Neural progenitor cell (in vitro differentiated cells): ENCODE results near the gene GAREM2. TPM values are rescaled to one million over a fixed set of nuclear protein-coding genes. Genes with fewer than 3 reads are reported as not detected.

Experiments
- DNase-seq: peaks from one replicate; pipeline ENCODE4 v3.0.0-alpha.2; 2016; ENCODE audit warnings: low spot score
- H2AFZ ChIP-seq: fragments of 200-600 bp; sonication (generic); replicated peaks from 2 replicates; pipeline ENCODE4 v1.6.1; 2016; ENCODE audit warnings: antibody characterized with exemption
- H3F3A ChIP-seq: fragments of 200-600 bp; sonication (generic); 2 replicates; pipeline ENCODE4 v1.6.1; 2016; ENCODE audit warnings: antibody characterized with exemption, low read depth
- H3K27ac ChIP-seq: fragments of 200-600 bp; sonication (generic); 2 replicates; pipeline ENCODE4 v1.5.1; 2016; ENCODE audit warnings: mild to moderate bottlenecking
- H3K27me3 ChIP-seq: fragments of 200-600 bp; sonication (generic); 2 replicates; pipeline ENCODE4 v1.6.1; 2016; ENCODE audit warnings: mild to moderate bottlenecking, moderate library complexity
- H3K36me3 ChIP-seq: fragments of 200-600 bp; sonication (generic); 2 replicates; pipeline ENCODE4 v1.5.1; 2016
- H3K4me1 ChIP-seq: fragments of 200-600 bp; sonication (generic); 2 replicates; pipeline ENCODE4 v1.6.1; 2016; ENCODE audit warnings: mixed run types
- H3K4me2 ChIP-seq: fragments of 200-600 bp; sonication (generic); 2 replicates; pipeline ENCODE4 v1.6.1; 2016
- H3K4me3 ChIP-seq: fragments of 200-600 bp; sonication (generic); 2 replicates; pipeline ENCODE4 v1.5.1; 2016
- H3K79me2 ChIP-seq: fragments of 200-600 bp; sonication (generic); 2 replicates; pipeline ENCODE4 v1.6.1; 2016; ENCODE audit warnings: low read depth
- H3K9ac ChIP-seq: fragments of 200-600 bp; sonication (generic); 2 replicates; pipeline ENCODE4 v1.6.1; 2016
- H3K9me3 ChIP-seq: fragments of 200-600 bp; sonication (generic); 2 replicates; pipeline ENCODE4 v1.5.1; 2016; ENCODE audit warnings: low read depth
- H4K20me1 ChIP-seq: fragments of 200-600 bp; sonication (generic); 2 replicates; pipeline ENCODE4 v1.6.1; 2016; ENCODE audit warnings: low read depth
- H3K27ac Mint-ChIP-seq: 3 replicates; pipeline ENCODE4 v1.8.0; 2021; ENCODE audit warnings: mixed read lengths
- H3K27me3 Mint-ChIP-seq: 2 replicates; pipeline ENCODE4 v1.8.0; 2022; ENCODE audit warnings: low read depth, mild to moderate bottlenecking, inconsistent platforms, moderate library complexity, mixed read lengths; ENCODE audit not compliant: insufficient read depth
- H3K36me3 Mint-ChIP-seq: 3 replicates; pipeline ENCODE4 v1.8.0; 2021; ENCODE audit warnings: mixed read lengths
- H3K4me1 Mint-ChIP-seq: 3 replicates; pipeline ENCODE4 v1.8.0; 2021; ENCODE audit warnings: mixed read lengths
- H3K4me3 Mint-ChIP-seq: 3 replicates; pipeline ENCODE4 v1.8.0; 2021; ENCODE audit warnings: mild to moderate bottlenecking, moderate library complexity, mixed read lengths
- H3K9me3 Mint-ChIP-seq: 3 replicates; pipeline ENCODE4 v1.8.0; 2020; ENCODE audit warnings: mixed read lengths
- EZH2 ChIP-seq: fragments of 200-600 bp; sonication (generic); IDR thresholded peaks from 2 replicates; pipeline ENCODE4 v1.6.1; 2017; ENCODE audit warnings: antibody characterized with exemption, mild to moderate bottlenecking, moderate library complexity
- EZH2phosphoT487 ChIP-seq: fragments of 200-600 bp; sonication (generic); IDR thresholded peaks from 2 replicates; pipeline ENCODE4 v1.6.1; 2017; ENCODE audit warnings: antibody characterized with exemption
- total RNA-seq: library from RNA; depleted of rRNA; stranded (reverse); fragments of >200 nt; gene quantifications from 2 replicates; pipeline ENCODE4 v1.2.3, GENCODE V29; 2015; ENCODE audit warnings: low replicate concordance
- TF ChIP-seq, protein P1 (sequence below): fragments of 200-600 bp; sonication (generic); IDR thresholded peaks from 2 replicates; pipeline ENCODE4 v1.5.1; 2017; ENCODE audit warnings: antibody characterized with exemption, mild to moderate bottlenecking

Gene GAREM2
- total RNA-seq, 1 donor from 2014 or later = 20.0 TPM

DNA sequence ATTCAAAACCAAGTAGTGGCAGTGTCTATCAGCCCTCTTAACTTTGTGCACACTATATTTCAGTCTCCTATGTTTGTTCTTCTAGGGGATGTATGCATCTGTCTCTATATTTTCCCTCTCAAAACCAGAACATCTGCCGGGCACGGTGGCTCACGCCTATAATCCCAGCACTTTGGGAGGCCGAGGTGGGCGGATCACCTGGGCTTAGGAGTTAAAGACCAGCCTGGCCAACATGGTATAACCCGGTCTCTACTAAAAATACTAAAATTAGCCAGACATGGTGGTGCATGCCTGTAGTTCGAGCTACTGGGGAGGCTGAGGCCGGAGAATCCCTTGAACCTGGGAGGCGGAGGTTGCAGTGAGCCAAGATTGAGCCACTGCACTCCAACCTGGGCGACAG lies 9.9 kb upstream of the GAREM2 start:
- no peak overlapping the region for H3K27ac ChIP-seq
- no peaks in the 10 kb centered on the region for H3K9me3 ChIP-seq
- no peak overlapping the region for H2AFZ ChIP-seq
- H3K4me3 ChIP-seq = no peak overlapping the region
- H3K27me3 ChIP-seq = no peaks in the 10 kb centered on the region
- no peak overlapping the region for H3K9ac ChIP-seq
- Mint-ChIP-seq H3K4me1 (no peaks in the 10 kb centered on the region), H3K27me3 (no peaks in the 10 kb centered on the region), H3K27ac (no peak overlapping the region), H3K36me3 (no peaks in the 10 kb centered on the region), H3K4me3 (no peak overlapping the region), H3K9me3 (no peaks in the 10 kb centered on the region)
- no peaks in the 10 kb centered on the region for H3K79me2 ChIP-seq
- H3F3A ChIP-seq = no peaks in the 10 kb centered on the region
- no peaks in the 10 kb centered on the region for H4K20me1 ChIP-seq
- no peak overlapping the region for H3K4me2 ChIP-seq
- no peak for DNase-seq
- H3K4me1 ChIP-seq = no peaks in the 10 kb centered on the region
- H3K36me3 ChIP-seq = no peaks in the 10 kb centered on the region
- TF ChIP-seq EZH2 (no peak), EZH2phosphoT487 (no peak)
- TF ChIP-seq, protein P1, sequence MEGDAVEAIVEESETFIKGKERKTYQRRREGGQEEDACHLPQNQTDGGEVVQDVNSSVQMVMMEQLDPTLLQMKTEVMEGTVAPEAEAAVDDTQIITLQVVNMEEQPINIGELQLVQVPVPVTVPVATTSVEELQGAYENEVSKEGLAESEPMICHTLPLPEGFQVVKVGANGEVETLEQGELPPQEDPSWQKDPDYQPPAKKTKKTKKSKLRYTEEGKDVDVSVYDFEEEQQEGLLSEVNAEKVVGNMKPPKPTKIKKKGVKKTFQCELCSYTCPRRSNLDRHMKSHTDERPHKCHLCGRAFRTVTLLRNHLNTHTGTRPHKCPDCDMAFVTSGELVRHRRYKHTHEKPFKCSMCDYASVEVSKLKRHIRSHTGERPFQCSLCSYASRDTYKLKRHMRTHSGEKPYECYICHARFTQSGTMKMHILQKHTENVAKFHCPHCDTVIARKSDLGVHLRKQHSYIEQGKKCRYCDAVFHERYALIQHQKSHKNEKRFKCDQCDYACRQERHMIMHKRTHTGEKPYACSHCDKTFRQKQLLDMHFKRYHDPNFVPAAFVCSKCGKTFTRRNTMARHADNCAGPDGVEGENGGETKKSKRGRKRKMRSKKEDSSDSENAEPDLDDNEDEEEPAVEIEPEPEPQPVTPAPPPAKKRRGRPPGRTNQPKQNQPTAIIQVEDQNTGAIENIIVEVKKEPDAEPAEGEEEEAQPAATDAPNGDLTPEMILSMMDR = no peak

DNA sequence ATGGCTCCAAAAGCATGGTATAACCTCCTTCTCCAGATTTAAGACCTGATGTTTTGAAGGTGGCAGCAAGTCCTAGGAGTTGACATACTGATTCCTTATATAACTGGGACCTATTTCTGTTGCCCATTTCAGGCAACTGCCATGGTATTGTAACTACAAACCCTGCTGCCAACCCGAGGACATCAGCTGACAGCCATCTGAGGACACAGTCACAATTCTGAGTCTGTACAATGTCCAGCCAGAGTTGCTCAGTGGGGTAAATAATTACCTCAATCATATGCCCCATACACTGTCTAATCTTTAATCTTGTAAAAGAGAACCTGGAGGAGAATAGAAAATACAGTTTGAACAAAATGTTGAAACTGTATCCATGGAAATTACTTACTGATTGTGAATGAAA lies 8.7 kb upstream of the GAREM2 start:
- H3K27ac ChIP-seq = no peak overlapping the region
- Mint-ChIP-seq H3K9me3 (no peaks in the 10 kb centered on the region), H3K27me3 (peaks cover 2% of the 10 kb centered on the region), H3K4me3 (no peak overlapping the region), H3K27ac (no peak overlapping the region), H3K36me3 (no peaks in the 10 kb centered on the region), H3K4me1 (no peaks in the 10 kb centered on the region)
- no peaks in the 10 kb centered on the region for H3F3A ChIP-seq
- H3K79me2 ChIP-seq = no peaks in the 10 kb centered on the region
- no peak for TF ChIP-seq EZH2phosphoT487
- TF ChIP-seq, protein P1 = no peak
- TF ChIP-seq EZH2 = no peak
- no peaks in the 10 kb centered on the region for H4K20me1 ChIP-seq
- no peak for DNase-seq
- no peaks in the 10 kb centered on the region for H3K36me3 ChIP-seq
- no peak overlapping the region for H2AFZ ChIP-seq
- H3K4me1 ChIP-seq = no peaks in the 10 kb centered on the region
- H3K9ac ChIP-seq = no peak overlapping the region
- no peak overlapping the region for H3K4me2 ChIP-seq
- no peaks in the 10 kb centered on the region for H3K9me3 ChIP-seq
- no peak overlapping the region for H3K4me3 ChIP-seq
- no peaks in the 10 kb centered on the region for H3K27me3 ChIP-seq

DNA sequence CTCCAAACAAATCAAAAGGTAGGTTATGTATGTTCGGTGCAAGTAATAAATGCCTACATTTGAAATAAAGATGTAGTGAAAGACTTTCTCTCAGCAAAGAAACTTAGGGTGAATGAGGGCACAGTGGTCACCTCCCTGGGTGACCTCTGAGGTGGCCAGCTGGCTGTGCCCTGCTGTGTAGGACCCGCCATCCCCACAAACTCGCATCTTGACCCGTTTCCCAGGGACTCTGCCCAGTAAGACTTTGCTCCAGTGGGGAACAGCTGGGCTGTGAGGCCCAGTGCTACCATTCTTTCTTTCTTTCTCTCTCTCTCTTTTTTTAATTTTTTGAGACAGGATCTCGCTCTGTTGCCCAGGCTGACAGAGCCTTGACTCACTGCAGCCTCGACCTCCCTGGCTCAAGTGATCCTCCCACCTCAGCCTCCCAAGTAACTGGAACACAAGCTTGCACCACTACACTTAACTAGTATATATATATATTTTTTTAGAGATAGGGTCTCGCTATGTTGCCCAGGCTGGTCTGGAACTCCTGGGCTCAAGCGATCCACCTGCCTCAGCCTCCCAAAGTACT lies 8.2 kb upstream of the GAREM2 start:
- peaks cover 2% of the 10 kb centered on the region for H3K27me3 Mint-ChIP-seq
- H2AFZ ChIP-seq = no peak overlapping the region
- no peaks in the 10 kb centered on the region for H3K9me3 ChIP-seq
- TF ChIP-seq, protein P1 = no peak
- no peak for TF ChIP-seq EZH2phosphoT487
- no peak for TF ChIP-seq EZH2
- no peak overlapping the region for H3K9ac ChIP-seq
- no peaks in the 10 kb centered on the region for H3K27me3 ChIP-seq
- H3F3A ChIP-seq = no peaks in the 10 kb centered on the region
- no peaks in the 10 kb centered on the region for H3K9me3 Mint-ChIP-seq
- no peak overlapping the region for H3K4me3 Mint-ChIP-seq
- no peak for DNase-seq
- no peak overlapping the region for H3K27ac Mint-ChIP-seq
- no peaks in the 10 kb centered on the region for H3K4me1 Mint-ChIP-seq
- H4K20me1 ChIP-seq = no peaks in the 10 kb centered on the region
- H3K36me3 Mint-ChIP-seq = no peaks in the 10 kb centered on the region
- H3K4me3 ChIP-seq = no peak overlapping the region
- H3K36me3 ChIP-seq = no peaks in the 10 kb centered on the region
- H3K79me2 ChIP-seq = no peaks in the 10 kb centered on the region
- H3K4me1 ChIP-seq = no peaks in the 10 kb centered on the region
- H3K27ac ChIP-seq = no peak overlapping the region
- no peak overlapping the region for H3K4me2 ChIP-seq
